ENCODE data around the gene LYRM9. TPM values are rescaled to one million over a fixed set of nuclear protein-coding genes. Genes with fewer than 3 reads are reported as not detected.

The LYRM9 gene
- total and polyA plus RNA-seq, 2 of the 8 experiments (the other 6 are each of a cell fraction or from before 2014, with no cell fraction given): 4.3 to 5.2 TPM

GRCh38 chr17:27896701-27897100 is 3.5 kb upstream of the LYRM9 start:
- no peaks in the 10 kb centered on the region for H3K36me3 ChIP-seq (ENCODE audit: control insufficient read depth in 2 of 4, insufficient read depth in 4 of 4, low read length in 3 of 4)
- POLR2A ChIA-PET (ENCODE audit: partially characterized antibody): no interaction called here
- no peak for TF ChIP-seq JUN (IDR thresholded peaks at IDR 0.05; ENCODE audit: low read depth, low read length)
- no peak for TF ChIP-seq ZNF274 (IDR thresholded peaks at IDR 0.05; ENCODE audit: borderline replicate concordance, extremely low read depth, low read length)
- no peak for TF ChIP-seq JUND (IDR thresholded peaks at IDR 0.05; ENCODE audit: low read length)
- TF ChIP-seq CHD2 (IDR thresholded peaks at IDR 0.05; ENCODE audit: low read length): no peak
- TF ChIP-seq BACH1 (IDR thresholded peaks at IDR 0.05; ENCODE audit: low read length): no peak
- TF ChIP-seq SUZ12 (IDR thresholded peaks at IDR 0.05; ENCODE audit: low read length): no peak
- TF ChIP-seq, protein P1, sequence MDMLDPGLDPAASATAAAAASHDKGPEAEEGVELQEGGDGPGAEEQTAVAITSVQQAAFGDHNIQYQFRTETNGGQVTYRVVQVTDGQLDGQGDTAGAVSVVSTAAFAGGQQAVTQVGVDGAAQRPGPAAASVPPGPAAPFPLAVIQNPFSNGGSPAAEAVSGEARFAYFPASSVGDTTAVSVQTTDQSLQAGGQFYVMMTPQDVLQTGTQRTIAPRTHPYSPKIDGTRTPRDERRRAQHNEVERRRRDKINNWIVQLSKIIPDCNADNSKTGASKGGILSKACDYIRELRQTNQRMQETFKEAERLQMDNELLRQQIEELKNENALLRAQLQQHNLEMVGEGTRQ (IDR thresholded peaks at IDR 0.05; ENCODE audit: low read length): no peak
- no peak for TF ChIP-seq PHF8 (conservative IDR thresholded peaks at IDR 0.05; ENCODE audit: low read depth, low read length)
- no peak for TF ChIP-seq CTBP2 (IDR thresholded peaks at IDR 0.05; ENCODE audit: borderline replicate concordance, insufficient read depth, insufficient read length, low read length)
- TF ChIP-seq SIN3A (conservative IDR thresholded peaks at IDR 0.05 in 1 of 2, IDR thresholded peaks at IDR 0.05 in 1 of 2; ENCODE audit: low read depth in 1 of 2, low read length in 2 of 2): no peak
- TF ChIP-seq POU5F1 (IDR thresholded peaks at IDR 0.05; ENCODE audit: low read depth, low read length): no peak
- no peak for TF ChIP-seq CHD1 (IDR thresholded peaks at IDR 0.05; ENCODE audit: low read depth, low read length)
- no peak for TF ChIP-seq BRCA1 (IDR thresholded peaks at IDR 0.05; ENCODE audit: low read depth, low read length)
- TF ChIP-seq SAP30 (IDR thresholded peaks at IDR 0.05; ENCODE audit: insufficient read depth, insufficient replicate concordance, low read length): no peak

More at GRCh38 chr17:27896701-27897100, 3.5 kb upstream of the LYRM9 start:
- Histone ChIP-seq H3K56ac (replicated peaks; ENCODE audit: insufficient read length, low read depth, low read length) (no peak overlapping the region), H3K4me2 (ENCODE audit: insufficient read depth in 1 of 2, low read depth in 2 of 2, low read length in 2 of 2) (no peak overlapping the region), H2BK5ac (ENCODE audit: low read depth, low read length) (no peak overlapping the region), H3K4ac (replicated peaks; ENCODE audit: insufficient read length, low read depth, low read length) (no peak overlapping the region), H3K9ac (replicated peaks in 1 of 4; ENCODE audit: extremely low read depth in 1 of 4, low read depth in 3 of 4, low read length in 3 of 4) (no peak overlapping the region), H3K14ac (ENCODE audit: insufficient read length) (no peak overlapping the region), H2BK15ac (ENCODE audit: low read length) (peak overlapping the region; percentile 40; the same call in 1 of the 2 replicates), H4K20me1 (replicated peaks in 1 of 2; ENCODE audit: control insufficient read depth in 1 of 2, insufficient read depth in 2 of 2, low read length in 2 of 2) (no peaks in the 10 kb centered on the region), H4K5ac (ENCODE audit: insufficient read length, low read depth, low read length) (no peak overlapping the region), H3K79me2 (ENCODE audit: control insufficient read depth in 1 of 2, insufficient read depth in 2 of 2, low read length in 2 of 2) (no peaks in the 10 kb centered on the region), H3K23me2 (ENCODE audit: low read depth, low read length) (peaks cover 3% of the 10 kb centered on the region; the same call in 1 of the 2 replicates), H4K91ac (replicated peaks; ENCODE audit: insufficient read length, low read length) (no peak overlapping the region), H3K4me3 (ENCODE audit: extremely low read depth in 1 of 4, insufficient read depth in 2 of 4, low read depth in 3 of 4, low read length in 4 of 4) (no peak overlapping the region), H3K9me3 (ENCODE audit: insufficient read depth in 2 of 2, low read depth in 1 of 2, low read length in 1 of 2) (no peaks in the 10 kb centered on the region), H4K8ac (ENCODE audit: extremely low read depth, insufficient read depth, low read length) (no peak overlapping the region), H3K23ac (ENCODE audit: insufficient read length) (no peak overlapping the region), H2BK20ac (ENCODE audit: low read length) (no peak overlapping the region), H3K4me1 (replicated peaks in 1 of 4; ENCODE audit: control insufficient read depth in 3 of 4, insufficient read depth in 4 of 4, low read length in 3 of 4) (peaks cover 2 to 10% (median 6%) of the 10 kb centered on the region in 4 experiments; a peak in 5 of 7 replicates), H2AK5ac (ENCODE audit: low read depth, low read length) (no peak overlapping the region), H3K27me3 (replicated peaks in 1 of 4; ENCODE audit: control insufficient read depth in 3 of 4, extremely low read depth in 1 of 4, insufficient read depth in 3 of 4, low read length in 3 of 4) (peaks cover 0 to 6% (median 0%) of the 10 kb centered on the region in 4 experiments; a peak in 2 of 7 replicates), H3K27ac (ENCODE audit: low read depth, low read length) (no peak overlapping the region), H2AFZ (ENCODE audit: low read length) (no peak overlapping the region), H2BK120ac (replicated peaks; ENCODE audit: low read depth, low read length) (no peak overlapping the region), H2BK12ac (ENCODE audit: low read depth, low read length) (no peak overlapping the region), H3K79me1 (ENCODE audit: low read depth, low read length) (no peaks in the 10 kb centered on the region), H3K18ac (ENCODE audit: extremely low read depth, low read length) (no peak overlapping the region)
- DNase-seq (ENCODE audit: low read depth in 1 of 2, low spot score in 2 of 2) (no peak), FAIRE-seq (no peak)
- 90% methylated on average over 7 of the region's 7 CpGs; no CpG with 5 or more reads in 1 of the 2 experiments for WGBS, 2 experiments (ENCODE audit: extremely low coverage in 1 of 2, insufficient coverage in 1 of 2, insufficient read length in 1 of 2, insufficient replicate concordance in 2 of 2, low coverage in 1 of 2, low lambda C conversion rate in 2 of 2, missing lambda C conversion rate in 1 of 2)
- CTCF ChIA-PET (ENCODE audit: partially characterized antibody): no interaction called here

Data from H1 (cell line).